Gastroesophageal sphincter (tissue), 4 donors: ENCODE data around the gene ZFR2. TPM values are rescaled to one million over a fixed set of nuclear protein-coding genes. Genes with fewer than 3 reads are reported as not detected.

Experiments used
- ATAC-seq: fragments of 150-250 bp; one replicate; pipeline ENCODE4 v1.9.1; 2016; ENCODE audit warnings: mild to moderate bottlenecking, moderate library complexity
- H3K27ac ChIP-seq, 4 donors: fragments of 200-600 bp; sonication (generic) in 3 of 4; 1 replicate in 3 of 4; 2 replicates in 1 of 4; pipeline ENCODE4 v1.5.1; 2016 to 2019
- H3K27me3 ChIP-seq: fragments of 200-600 bp; sonication (generic); one replicate; pipeline ENCODE4 v1.5.1; 2019
- H3K36me3 ChIP-seq, 2 donors: fragments of 200-600 bp; sonication (generic); one replicate each; pipeline ENCODE4 v1.5.1; 2019; ENCODE audit warnings: control low read depth in 1 of 2
- H3K4me1 ChIP-seq, 3 donors: fragments of 200-600 bp; sonication (generic); 1 replicate in 2 of 3; 2 replicates in 1 of 3; pipeline ENCODE4 v1.5.1; 2016 to 2019; ENCODE audit warnings: control low read depth in 2 of 3
- H3K4me3 ChIP-seq, 2 donors: fragments of 200-600 bp; sonication (generic); one replicate each; pipeline ENCODE4 v1.5.1; 2019; ENCODE audit warnings: mild to moderate bottlenecking in 1 of 2, moderate library complexity in 1 of 2
- H3K9me3 ChIP-seq, 3 donors: fragments of 200-600 bp; sonication (generic); one replicate each; pipeline ENCODE4 v1.5.1; 2017 to 2019; ENCODE audit warnings: control low read depth in 2 of 3
- EP300 ChIP-seq: sonication (generic); formaldehyde crosslinking; IDR thresholded peaks from one replicate; pipeline ENCODE4 v1.6.1; 2017; ENCODE audit warnings: antibody characterized with exemption, mild to moderate bottlenecking
- POLR2A ChIP-seq, 2 donors: fragments of 450-650 bp; IDR thresholded peaks; one replicate each; pipeline ENCODE4 v1.6.1; 2017; ENCODE audit warnings: antibody characterized with exemption in 2 of 2, mild to moderate bottlenecking in 2 of 2, moderate library complexity in 1 of 2
- POLR2AphosphoS5 ChIP-seq: sonication (generic); formaldehyde crosslinking; IDR thresholded peaks from one replicate; pipeline ENCODE4 v1.6.1; 2017; ENCODE audit warnings: antibody characterized with exemption
- WGBS, 2 donors: methylation state at CpG; one replicate each; pipeline ENCODE4 v1.1.5; 2018; ENCODE audit warnings: low coverage in 1 of 2; 5-methylcytosine and 5-hydroxymethylcytosine counted together
- total RNA-seq, 4 donors: library from RNA; depleted of rRNA; stranded (reverse); fragments of >200 nt; gene quantifications; one replicate each; pipeline ENCODE4 v1.1.0, GENCODE V29; 2016
- TF ChIP-seq, protein P1 (sequence below), 4 experiments: fragments of 200-600 bp in 2 of 4; fragments of 450-650 bp in 2 of 4; sonication (generic) in 1 of 4; IDR thresholded peaks; one replicate each; pipeline ENCODE4 v1.5.1; 2017 to 2019; ENCODE audit warnings: antibody characterized with exemption in 4 of 4, mild to moderate bottlenecking in 2 of 4, moderate library complexity in 2 of 4

The ZFR2 gene
- total RNA-seq, 4 donors from 2014 or later: 0.13 TPM; not detected in 3

DNA sequence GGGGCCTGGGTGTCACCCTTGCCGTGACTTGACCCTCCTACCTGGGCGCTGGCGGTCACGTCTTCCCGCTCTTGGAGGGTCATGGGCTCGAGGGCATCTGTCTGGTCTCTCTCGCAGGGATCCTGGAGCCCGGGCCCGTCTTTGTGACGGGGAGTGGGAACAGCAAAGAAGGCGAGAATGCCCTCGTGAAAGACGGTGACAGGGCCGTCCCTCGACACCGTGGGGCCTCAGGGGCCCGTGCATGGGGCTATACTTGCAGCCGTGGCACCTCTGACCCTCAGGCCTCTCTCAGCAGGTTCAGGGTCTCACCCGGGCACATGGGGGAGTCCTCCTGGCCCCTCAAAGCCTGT lies 61.7 kb downstream of the ZFR2 start:
- Histone ChIP-seq H3K4me1 (no peaks in the 10 kb centered on the region), H3K9me3 (no peaks in the 10 kb centered on the region), H3K36me3 (no peaks in the 10 kb centered on the region), H3K4me3 (no peak overlapping the region), H3K27me3 (peaks cover 47% of the 10 kb centered on the region), H3K27ac (no peak overlapping the region)
- no CpG with 5 or more reads among the region's 19 CpGs for WGBS, 2 donors
- TF ChIP-seq EP300 (no peak), POLR2AphosphoS5 (no peak), POLR2A (IDR thresholded peaks at IDR 0.05) (no peak)
- TF ChIP-seq, protein P1, sequence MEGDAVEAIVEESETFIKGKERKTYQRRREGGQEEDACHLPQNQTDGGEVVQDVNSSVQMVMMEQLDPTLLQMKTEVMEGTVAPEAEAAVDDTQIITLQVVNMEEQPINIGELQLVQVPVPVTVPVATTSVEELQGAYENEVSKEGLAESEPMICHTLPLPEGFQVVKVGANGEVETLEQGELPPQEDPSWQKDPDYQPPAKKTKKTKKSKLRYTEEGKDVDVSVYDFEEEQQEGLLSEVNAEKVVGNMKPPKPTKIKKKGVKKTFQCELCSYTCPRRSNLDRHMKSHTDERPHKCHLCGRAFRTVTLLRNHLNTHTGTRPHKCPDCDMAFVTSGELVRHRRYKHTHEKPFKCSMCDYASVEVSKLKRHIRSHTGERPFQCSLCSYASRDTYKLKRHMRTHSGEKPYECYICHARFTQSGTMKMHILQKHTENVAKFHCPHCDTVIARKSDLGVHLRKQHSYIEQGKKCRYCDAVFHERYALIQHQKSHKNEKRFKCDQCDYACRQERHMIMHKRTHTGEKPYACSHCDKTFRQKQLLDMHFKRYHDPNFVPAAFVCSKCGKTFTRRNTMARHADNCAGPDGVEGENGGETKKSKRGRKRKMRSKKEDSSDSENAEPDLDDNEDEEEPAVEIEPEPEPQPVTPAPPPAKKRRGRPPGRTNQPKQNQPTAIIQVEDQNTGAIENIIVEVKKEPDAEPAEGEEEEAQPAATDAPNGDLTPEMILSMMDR (IDR thresholded peaks at IDR 0.05): no peak
- no peak for ATAC-seq

DNA sequence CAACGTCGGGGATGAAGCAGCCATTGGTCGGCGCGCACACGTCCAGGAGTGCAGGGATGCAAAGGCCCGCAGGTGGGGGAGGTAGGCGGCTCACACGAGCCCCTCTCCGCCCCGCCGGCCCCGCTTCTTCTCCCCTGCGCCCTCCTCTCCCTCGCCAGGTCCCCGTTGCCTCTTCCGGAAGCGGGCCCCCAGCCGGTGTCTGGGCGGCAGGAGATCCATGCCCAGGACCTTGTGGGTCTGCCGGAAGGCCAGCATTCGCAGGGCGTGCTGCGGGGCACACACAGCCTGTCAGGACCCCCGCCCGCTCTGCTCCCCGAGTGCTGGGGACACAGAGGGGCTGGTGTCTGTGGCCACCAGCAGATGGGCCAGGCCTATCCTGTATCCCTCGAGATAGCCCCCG lies 63.0 kb downstream of the ZFR2 start:
- Histone ChIP-seq H3K27me3 (peaks cover 48% of the 10 kb centered on the region), H3K9me3 (no peaks in the 10 kb centered on the region), H3K4me3 (no peak overlapping the region), H3K4me1 (peaks cover 0 to 12% (median 4%) of the 10 kb centered on the region in 3 donors), H3K27ac (no peak overlapping the region), H3K36me3 (no peaks in the 10 kb centered on the region)
- TF ChIP-seq POLR2A (IDR thresholded peaks at IDR 0.05): no peak
- TF ChIP-seq POLR2AphosphoS5: no peak
- TF ChIP-seq EP300: no peak
- TF ChIP-seq, protein P1 (IDR thresholded peaks at IDR 0.05): no peak
- no peak for ATAC-seq
- 73 to 100% methylated on average over 2 to 8 of the region's 29 CpGs for WGBS, 2 donors

DNA sequence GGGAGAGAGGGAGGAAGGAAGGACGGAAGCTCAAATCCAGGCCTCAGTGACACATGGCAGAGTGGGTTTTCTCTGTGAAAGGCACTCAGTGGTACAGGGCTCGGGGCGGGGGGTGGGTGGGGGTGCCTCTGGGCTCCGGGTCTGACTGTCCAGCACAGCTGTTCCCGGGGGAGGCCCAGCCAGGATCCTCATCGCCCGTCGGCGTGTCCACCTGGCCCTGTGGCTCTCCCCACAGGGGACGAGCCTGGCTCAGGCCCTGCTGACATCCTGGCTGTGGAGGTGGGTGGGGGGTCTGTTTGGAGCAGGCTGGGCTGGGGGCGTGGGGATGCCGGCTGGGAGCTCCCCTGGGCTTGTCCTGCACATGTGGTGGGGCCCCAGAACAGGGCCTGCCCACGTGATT lies 64.4 kb downstream of the ZFR2 start:
- H3K36me3 ChIP-seq: no peaks in the 10 kb centered on the region
- H3K4me3 ChIP-seq: no peak overlapping the region
- H3K27ac ChIP-seq: no peak overlapping the region
- H3K4me1 ChIP-seq: peaks cover 0 to 14% (median 4%) of the 10 kb centered on the region in 3 donors
- no peak for TF ChIP-seq POLR2A (IDR thresholded peaks at IDR 0.05)
- TF ChIP-seq, protein P1 (IDR thresholded peaks at IDR 0.05): no peak
- no peak for TF ChIP-seq POLR2AphosphoS5
- TF ChIP-seq EP300: no peak
- no peaks in the 10 kb centered on the region for H3K9me3 ChIP-seq
- peaks cover 52% of the 10 kb centered on the region for H3K27me3 ChIP-seq
- no peak for ATAC-seq
- no CpG with 5 or more reads among the region's 13 CpGs for WGBS, 2 donors

DNA sequence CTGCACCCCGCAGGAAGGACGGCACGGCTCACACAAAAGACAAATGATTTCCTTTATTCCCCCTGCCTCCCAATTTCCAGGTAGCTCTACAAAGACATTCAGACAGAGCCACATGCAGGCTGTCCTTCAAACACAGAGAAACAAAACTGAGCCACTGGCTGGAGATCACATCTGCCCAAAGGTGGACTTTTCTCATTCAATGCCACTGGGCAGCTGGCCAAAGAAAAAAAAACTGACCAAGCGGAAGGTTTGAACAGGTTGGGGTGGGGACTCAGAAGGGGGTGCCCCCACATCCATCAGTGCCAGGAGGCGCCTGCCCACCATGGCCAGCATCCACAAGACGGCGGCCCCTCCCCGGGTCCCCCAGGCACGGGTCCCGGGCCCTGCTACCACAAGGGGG lies 64.9 kb downstream of the ZFR2 start:
- no peak overlapping the region for H3K4me3 ChIP-seq
- H3K27me3 ChIP-seq: peaks cover 57% of the 10 kb centered on the region
- 17% methylated on average over 1 of the region's 10 CpGs; no CpG with 5 or more reads in 1 of the 2 donors for WGBS, 2 donors
- H3K27ac ChIP-seq: no peak overlapping the region
- H3K36me3 ChIP-seq: no peaks in the 10 kb centered on the region
- H3K4me1 ChIP-seq: peaks cover 0 to 14% (median 4%) of the 10 kb centered on the region in 3 donors
- TF ChIP-seq, protein P1 (IDR thresholded peaks at IDR 0.05): no peak
- TF ChIP-seq EP300 (no peak), POLR2A (IDR thresholded peaks at IDR 0.05) (no peak), POLR2AphosphoS5 (no peak)
- no peaks in the 10 kb centered on the region for H3K9me3 ChIP-seq
- no peak for ATAC-seq

DNA sequence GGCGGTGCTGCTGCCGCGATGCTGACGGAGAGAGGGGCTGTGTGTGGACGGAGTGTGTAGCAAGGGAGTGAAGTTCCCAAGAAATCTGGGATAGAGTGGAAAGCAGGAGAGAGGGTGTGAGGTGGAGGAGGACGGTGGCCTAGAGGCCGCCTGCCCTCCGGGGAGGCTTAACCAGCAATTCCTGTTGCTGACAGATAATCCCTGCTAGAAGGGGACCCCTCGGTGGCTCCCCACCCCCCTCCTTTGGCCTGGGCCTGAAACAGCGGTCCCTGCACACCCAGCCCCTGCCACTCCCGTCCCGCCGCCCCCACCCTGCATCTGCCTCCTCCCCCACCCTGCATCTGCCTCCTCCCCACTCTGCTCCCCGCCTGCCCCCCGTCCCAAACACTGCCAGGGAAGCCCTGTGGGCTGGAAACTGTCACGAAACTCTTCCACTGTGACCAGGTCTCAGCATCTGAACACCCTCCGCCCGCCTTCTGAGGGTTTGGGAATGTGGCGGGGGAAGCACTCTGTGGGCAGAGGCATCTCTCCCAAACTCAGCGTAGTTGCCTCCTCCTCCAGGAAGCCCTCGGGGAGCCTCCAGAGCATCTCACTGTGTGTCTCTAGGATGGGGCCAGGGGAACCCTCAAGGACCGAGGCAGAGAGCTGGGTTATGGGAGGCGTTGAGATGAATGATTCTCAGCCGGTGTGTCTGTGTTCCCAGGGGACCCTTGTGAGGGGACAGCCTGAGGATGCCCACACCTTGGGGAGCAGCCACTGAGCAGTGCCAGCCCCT lies 65.5 kb downstream of the ZFR2 start:
- TF ChIP-seq POLR2AphosphoS5 (no peak), EP300 (no peak), POLR2A (IDR thresholded peaks at IDR 0.05) (no peak)
- TF ChIP-seq, protein P1 (IDR thresholded peaks at IDR 0.05): no peak
- no peak for ATAC-seq
- no peak overlapping the region for H3K27ac ChIP-seq
- H3K4me3 ChIP-seq: no peak overlapping the region
- 71% methylated on average over 8 of the region's 24 CpGs; no CpG with 5 or more reads in 1 of the 2 donors for WGBS, 2 donors
- H3K36me3 ChIP-seq: no peaks in the 10 kb centered on the region
- no peaks in the 10 kb centered on the region for H3K9me3 ChIP-seq
- H3K27me3 ChIP-seq: peaks cover 63% of the 10 kb centered on the region
- peaks cover 0 to 14% (median 4%) of the 10 kb centered on the region in 3 donors for H3K4me1 ChIP-seq
